ENCODE data around the gene LMBRD2. TPM values are rescaled to one million over a fixed set of nuclear protein-coding genes. Genes with fewer than 3 reads are reported as not detected.

LMBRD2 gene
- total RNA-seq, 4 donors from 2014 or later: 5.8 to 18.3 (median 11.3) TPM

GRCh38 chr5:36158144-36158543 lies 6.5 kb upstream of the LMBRD2 start:
- DNase-seq: no peak
- Histone ChIP-seq H3K9me3 (no peaks in the 10 kb centered on the region), H3K36me3 (no peaks in the 10 kb centered on the region), H3K4me3 (no peak overlapping the region), H3K27ac (no peak overlapping the region), H3K27me3 (no peaks in the 10 kb centered on the region), H3K4me1 (peaks cover 0 to 9% (median 4%) of the 10 kb centered on the region in 4 donors)
- TF ChIP-seq POLR2A (IDR thresholded peaks at IDR 0.05) (no peak), CTCF (IDR thresholded peaks at IDR 0.05) (no peak), EP300 (IDR thresholded peaks at IDR 0.05; ENCODE audit: low read depth) (no peak), POLR2AphosphoS5 (IDR thresholded peaks at IDR 0.05) (no peak)
- in situ Hi-C loops (cut with MboI; ENCODE audit: low pct_ligation_motif_present in 1 of 4, low pct_unique_long_range_greater_than_20kb in 1 of 4, low sequenced_read_pairs in 3 of 4) (loop anchor here in 1 of 4 donors (10.0 kb wide), 1 partner anchor 87 kb away; the partner anchor contains the start of gene NADK2), intact Hi-C loops (cut with DNase I; ENCODE audit: low total_unique reads) (no loop called here)
- WGBS, 2 donors (ENCODE audit: low coverage in 1 of 2): 74% methylated on average over 2 of the region's 2 CpGs; no CpG with 5 or more reads in 1 of the 2 donors

GRCh38 chr5:36156619-36157018 lies 4.9 kb upstream of the LMBRD2 start:
- Histone ChIP-seq H3K27me3 (no peaks in the 10 kb centered on the region), H3K9me3 (no peaks in the 10 kb centered on the region), H3K4me3 (no peak overlapping the region), H3K36me3 (no peaks in the 10 kb centered on the region), H3K4me1 (peaks cover 3 to 16% (median 11%) of the 10 kb centered on the region in 4 donors), H3K27ac (no peak overlapping the region)
- TF ChIP-seq EP300 (IDR thresholded peaks at IDR 0.05; ENCODE audit: low read depth) (no peak), CTCF (IDR thresholded peaks at IDR 0.05) (no peak), POLR2AphosphoS5 (IDR thresholded peaks at IDR 0.05) (no peak)
- no peak for DNase-seq
- in situ Hi-C loops (cut with MboI; ENCODE audit: low pct_ligation_motif_present in 1 of 4, low pct_unique_long_range_greater_than_20kb in 1 of 4, low sequenced_read_pairs in 3 of 4) (loop anchor here in 1 of 4 donors (10.0 kb wide), 1 partner anchor 88 kb away; the partner anchor contains the start of gene NADK2), intact Hi-C loops (cut with DNase I; ENCODE audit: low total_unique reads) (no loop called here)
- 40 to 73% methylated on average over 1 of the region's 1 CpG for WGBS, 2 donors (ENCODE audit: low coverage in 1 of 2)

GRCh38 chr5:36156121-36156601 lies 4.5 kb upstream of the LMBRD2 start:
- H3K36me3 ChIP-seq: no peaks in the 10 kb centered on the region
- H3K4me3 ChIP-seq: no peak overlapping the region
- DNase-seq: no peak
- no peak overlapping the region for H3K27ac ChIP-seq
- peaks cover 3 to 16% (median 11%) of the 10 kb centered on the region in 4 donors for H3K4me1 ChIP-seq
- no peaks in the 10 kb centered on the region for H3K9me3 ChIP-seq
- in situ Hi-C loops (cut with MboI; ENCODE audit: low pct_ligation_motif_present in 1 of 4, low pct_unique_long_range_greater_than_20kb in 1 of 4, low sequenced_read_pairs in 3 of 4): loop anchor here in 1 of 4 donors (10.0 kb wide), 1 partner anchor 89 kb away; the partner anchor contains the start of gene NADK2
- TF ChIP-seq EP300 (IDR thresholded peaks at IDR 0.05; ENCODE audit: low read depth) (no peak), CTCF (IDR thresholded peaks at IDR 0.05) (no peak), POLR2AphosphoS5 (IDR thresholded peaks at IDR 0.05) (no peak), POLR2A (IDR thresholded peaks at IDR 0.05) (no peak)
- 75 to 77% methylated on average over 2 to 4 of the region's 4 CpGs for WGBS, 2 donors (ENCODE audit: low coverage in 1 of 2)
- no peaks in the 10 kb centered on the region for H3K27me3 ChIP-seq
- intact Hi-C loops (cut with DNase I; ENCODE audit: low total_unique reads): no loop called here

- H3K27me3 ChIP-seq: no peaks in the 10 kb centered on the region
- H3K9me3 ChIP-seq: no peaks in the 10 kb centered on the region
- in situ Hi-C loops (cut with MboI; ENCODE audit: low pct_ligation_motif_present in 1 of 4, low pct_unique_long_range_greater_than_20kb in 1 of 4, low sequenced_read_pairs in 3 of 4) (loop anchor here in 1 of 4 donors (10.0 kb wide), 1 partner anchor 90 kb away; the partner anchor contains the start of gene NADK2), intact Hi-C loops (cut with DNase I; ENCODE audit: low total_unique reads) (no loop called here)
- no peak overlapping the region for H3K4me3 ChIP-seq
- 90 to 95% methylated on average over 7 of the region's 7 CpGs for WGBS, 2 donors (ENCODE audit: low coverage in 1 of 2)
- no peak for TF ChIP-seq EP300 (IDR thresholded peaks at IDR 0.05; ENCODE audit: low read depth)
- no peak for TF ChIP-seq POLR2A (IDR thresholded peaks at IDR 0.05)
- no peak for TF ChIP-seq POLR2AphosphoS5 (IDR thresholded peaks at IDR 0.05)
- no peak for TF ChIP-seq CTCF (IDR thresholded peaks at IDR 0.05)
- no peak for DNase-seq
- H3K27ac ChIP-seq: no peak overlapping the region
- H3K4me1 ChIP-seq: peaks cover 3 to 24% (median 18%) of the 10 kb centered on the region in 4 donors
- H3K36me3 ChIP-seq: no peaks in the 10 kb centered on the region
Observed at GRCh38 chr5:36155291-36155690, 3.6 kb upstream of the LMBRD2 start.
